Pulmonary artery endothelial cell (primary cell): ENCODE measurements around the gene RNF223. TPM values are rescaled to one million over a fixed set of nuclear protein-coding genes. Genes with fewer than 3 reads are reported as not detected.

Source experiments
- DNase-seq: peaks from one replicate; pipeline ENCODE4 v3.0.0-alpha.2; 2011; ENCODE audit warnings: low read depth, low spot score
- total RNA-seq: library from RNA; depleted of rRNA; stranded (reverse); fragments of >200 nt; gene quantifications from 2 replicates; pipeline ENCODE4 v1.2.3, GENCODE V29; 2014

The RNF223 gene
- total RNA-seq, result not detected in 2 replicates

DNA sequence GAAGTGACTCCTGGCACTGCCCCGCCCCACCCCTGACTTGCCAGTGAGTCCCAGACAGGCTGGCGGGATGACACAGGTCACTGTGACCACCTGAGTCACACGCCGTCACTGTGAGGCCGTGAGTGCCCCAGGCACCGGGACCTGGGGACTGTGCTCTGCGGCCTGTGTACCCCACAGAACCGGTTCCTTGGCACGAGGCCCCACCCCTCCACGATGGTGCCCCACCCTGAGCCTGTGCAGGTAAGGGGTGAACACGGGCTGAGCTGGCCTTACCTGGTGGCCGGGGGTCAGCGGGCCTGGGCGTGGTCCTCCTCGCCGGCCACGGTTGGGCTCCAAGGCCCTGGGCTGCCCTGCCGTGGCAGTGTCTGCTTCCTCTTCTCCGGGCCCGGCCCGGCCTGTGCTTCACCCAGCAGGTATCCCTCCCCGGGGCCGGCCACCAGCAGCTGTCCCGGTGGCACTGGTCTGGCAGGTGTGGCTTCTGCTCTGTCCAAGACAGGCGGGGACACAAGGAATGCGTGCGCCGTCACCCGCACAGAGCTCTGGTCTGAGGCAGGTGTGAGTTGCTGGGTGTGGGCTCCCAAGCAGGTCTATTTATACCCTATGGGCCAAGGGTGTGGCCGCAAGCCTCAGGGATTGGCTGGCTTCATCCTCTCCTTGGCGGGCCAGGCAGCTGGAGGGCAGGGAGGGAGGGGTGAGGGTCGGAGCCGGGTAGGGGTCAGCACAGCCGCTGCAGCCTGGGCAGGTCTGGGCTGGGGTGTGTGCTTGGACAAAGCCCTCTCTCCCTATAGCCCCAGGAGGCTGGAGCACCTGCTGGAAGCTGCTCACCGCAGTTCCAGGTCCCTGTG is at the start of gene RNF223:
Gene RNF223, minus strand, starts transcription at position 564 of the 845 bp plus-strand sequence. CDS start 1,740 bp downstream, outside the sequence.
- DNase-seq, result no peak

DNA sequence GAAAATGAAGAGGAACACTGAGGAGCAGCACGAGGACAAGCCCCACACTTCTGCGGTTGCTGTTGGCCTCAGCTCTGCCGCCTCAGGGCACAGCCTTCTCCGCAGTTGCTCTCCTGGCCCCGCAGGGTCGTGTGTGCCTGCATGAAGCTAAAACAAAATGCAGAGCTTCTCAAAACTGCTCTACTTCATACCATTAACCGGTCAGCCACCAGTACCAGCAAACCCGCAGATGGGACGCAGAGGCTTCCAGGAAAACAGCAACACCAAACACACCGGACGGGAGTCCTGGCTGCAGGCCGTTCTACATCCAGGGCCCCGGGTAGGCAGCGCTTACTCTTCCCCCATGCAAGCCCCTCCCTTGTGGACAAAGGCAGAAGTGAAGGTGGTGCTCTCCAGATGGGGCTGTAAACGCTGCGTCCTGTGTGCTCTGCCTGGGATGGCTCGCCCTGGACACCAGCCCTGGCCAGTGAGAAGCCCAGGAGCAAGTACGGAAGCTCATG is 48.9 kb upstream of the RNF223 start:
- no peak for DNase-seq

GRCh38 chr1:1122078-1122811 is 48.1 kb upstream of the RNF223 start:
- peak; percentile 22 for DNase-seq

- no peak for DNase-seq
Observed at GRCh38 chr1:1121611-1122077, 47.5 kb upstream of the RNF223 start.

GRCh38 chr1:1120866-1121591 is 46.9 kb upstream of the RNF223 start:
- no peak for DNase-seq

GRCh38 chr1:1120096-1120495 is 46.0 kb upstream of the RNF223 start:
- DNase-seq, result no peak

- DNase-seq, result no peak
Observed at GRCh38 chr1:1119272-1119890, 45.3 kb upstream of the RNF223 start.

DNA sequence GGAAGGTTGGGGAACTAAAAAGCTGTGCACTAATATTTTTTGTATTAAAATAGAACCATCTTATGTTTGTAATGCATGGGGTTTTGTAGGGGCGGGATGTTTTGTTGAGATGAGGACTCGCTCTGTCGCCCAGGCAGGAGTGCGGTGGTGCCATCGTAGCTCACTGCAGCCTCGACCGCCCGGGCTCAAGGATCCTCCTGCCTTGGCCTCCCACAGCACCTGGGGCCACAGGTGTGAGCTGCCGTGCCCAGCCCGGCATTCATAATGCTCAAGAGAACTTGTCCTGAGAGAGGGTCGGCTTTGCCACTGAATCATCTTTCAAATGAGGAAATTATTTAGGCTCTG is 44.7 kb upstream of the RNF223 start:
- DNase-seq, result no peak

DNA sequence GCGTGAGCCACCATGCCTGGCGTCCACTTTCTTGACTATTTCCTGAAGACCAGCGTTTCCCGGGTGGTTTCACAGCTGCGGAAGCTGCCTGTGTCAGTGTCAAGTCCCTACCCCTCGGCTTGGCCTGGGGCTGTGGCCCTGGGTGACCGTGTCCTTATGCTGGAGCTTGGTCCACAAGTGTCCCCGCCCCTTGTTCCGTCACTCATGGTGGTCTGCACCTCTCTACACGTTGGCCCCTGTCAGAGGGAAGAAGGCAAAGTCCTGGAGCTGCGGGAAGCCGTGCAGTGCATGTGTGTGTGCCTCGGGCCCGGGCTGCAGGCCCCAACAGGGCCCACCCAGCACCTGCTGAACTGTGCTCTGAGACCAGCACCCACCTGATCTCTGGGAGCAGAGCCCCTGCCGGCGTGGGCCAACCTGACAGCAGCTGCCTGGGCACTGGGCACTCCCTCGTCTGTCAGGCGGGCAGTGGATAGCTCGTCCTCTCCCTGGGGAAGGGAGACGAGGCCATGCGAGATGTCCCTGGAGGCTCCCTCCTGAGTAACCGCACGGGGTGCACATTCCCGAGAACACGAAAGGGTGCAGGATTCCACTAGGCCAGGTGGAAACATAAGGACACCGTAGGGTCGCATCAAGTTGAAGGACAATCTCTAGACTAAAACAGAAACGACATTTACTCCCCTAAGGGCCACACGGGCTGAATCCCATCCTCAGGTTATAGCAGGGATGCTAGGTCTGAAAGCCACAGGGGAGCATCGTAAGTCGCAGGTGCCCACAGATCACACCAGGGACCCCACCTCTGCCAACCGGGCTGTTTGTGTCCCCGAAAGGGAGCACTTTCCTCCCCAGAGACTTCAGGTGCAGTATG is 44.1 kb upstream of the RNF223 start:
- no peak for DNase-seq

GRCh38 chr1:1117469-1117831 is 43.3 kb upstream of the RNF223 start:
- DNase-seq, result no peak

DNA sequence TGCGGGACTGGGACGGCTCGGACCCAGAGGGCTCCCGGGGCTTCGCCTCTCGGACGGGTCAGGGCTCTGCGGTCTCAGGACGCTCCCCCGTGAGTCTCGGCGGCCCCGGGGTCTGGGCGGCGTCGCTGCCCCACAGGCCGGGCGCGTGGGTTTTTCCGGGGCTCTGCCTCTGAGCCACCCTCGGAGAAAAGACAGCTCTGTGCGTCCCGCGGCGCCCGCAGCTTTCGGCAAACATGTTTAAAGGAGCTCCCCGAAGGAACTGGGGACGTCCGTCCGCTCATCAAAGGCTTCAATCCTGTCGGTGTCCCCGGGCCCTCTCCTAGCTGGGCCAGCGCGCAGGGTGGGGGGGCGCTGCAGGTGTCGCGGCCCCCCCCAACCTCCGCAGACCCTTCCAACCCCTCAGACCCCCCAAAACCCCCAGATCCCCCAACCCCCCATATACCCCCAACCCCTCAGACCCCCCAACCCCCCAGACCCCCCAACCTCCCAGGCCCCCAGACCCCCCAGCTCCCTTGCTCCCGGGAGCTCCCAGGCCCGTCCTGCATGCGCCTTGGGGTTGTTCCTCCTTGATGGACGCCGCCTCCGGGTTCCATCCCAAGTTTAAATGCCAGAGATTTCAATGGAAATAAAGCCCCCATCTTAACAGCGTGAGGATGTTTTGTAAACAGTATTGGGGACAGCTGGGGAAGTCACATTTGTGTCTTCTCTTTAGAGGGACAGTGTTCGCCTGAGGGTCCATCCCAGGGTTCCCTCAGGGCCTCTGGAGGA is 42.8 kb upstream of the RNF223 start:
- DNase-seq, result no peak

DNA sequence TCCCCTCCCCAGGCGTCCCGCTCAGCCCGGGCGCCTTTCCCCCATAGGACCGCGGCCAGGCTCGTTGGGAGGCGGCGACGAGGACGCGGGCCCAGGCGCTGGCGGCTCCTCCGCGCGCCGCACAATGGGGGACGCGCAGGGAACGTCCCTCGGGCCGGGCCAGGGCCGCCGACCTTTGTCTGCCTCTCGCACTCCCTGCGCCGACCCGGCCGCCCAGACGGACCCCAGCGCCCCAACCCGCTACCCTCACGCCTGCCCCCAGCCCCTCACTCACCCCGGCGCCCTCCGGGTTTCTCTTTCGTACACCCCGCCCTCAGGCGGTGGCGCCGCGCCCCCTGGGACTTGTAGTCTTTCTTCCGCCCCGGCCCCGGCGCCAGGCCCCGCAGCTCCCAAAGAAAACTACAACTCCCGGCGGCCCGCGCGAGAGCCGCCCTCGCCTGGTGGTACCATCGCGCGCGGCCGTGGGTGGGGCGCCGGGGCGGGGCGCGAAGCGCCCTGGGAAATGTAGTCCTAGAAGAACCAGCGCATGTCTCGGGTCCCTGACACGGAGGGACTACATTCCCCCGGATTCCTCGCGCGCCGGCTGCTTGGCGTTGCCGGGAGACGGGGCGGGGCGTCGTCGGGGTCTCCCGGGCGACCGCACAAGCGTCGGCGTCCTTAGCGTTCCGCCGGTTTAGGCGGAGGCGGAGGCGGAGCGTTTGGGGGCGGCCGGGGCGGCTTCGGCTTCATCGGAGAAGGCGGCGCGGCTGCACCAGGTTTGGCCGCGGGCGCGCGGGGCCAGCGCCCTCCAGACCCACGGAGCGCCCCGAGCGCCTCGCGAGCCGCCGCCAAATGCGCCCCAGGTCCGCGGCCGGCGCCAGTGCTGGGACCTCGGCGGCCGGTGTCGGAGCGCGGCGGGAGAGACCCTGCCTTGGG is 41.9 kb upstream of the RNF223 start, which contains the start of gene C1orf159:
Gene C1orf159, minus strand, starts transcription at position 304 of the 915 bp plus-strand sequence. CDS start 24,546 bp downstream, outside the sequence.
- DNase-seq, result peak; percentile 88

DNA sequence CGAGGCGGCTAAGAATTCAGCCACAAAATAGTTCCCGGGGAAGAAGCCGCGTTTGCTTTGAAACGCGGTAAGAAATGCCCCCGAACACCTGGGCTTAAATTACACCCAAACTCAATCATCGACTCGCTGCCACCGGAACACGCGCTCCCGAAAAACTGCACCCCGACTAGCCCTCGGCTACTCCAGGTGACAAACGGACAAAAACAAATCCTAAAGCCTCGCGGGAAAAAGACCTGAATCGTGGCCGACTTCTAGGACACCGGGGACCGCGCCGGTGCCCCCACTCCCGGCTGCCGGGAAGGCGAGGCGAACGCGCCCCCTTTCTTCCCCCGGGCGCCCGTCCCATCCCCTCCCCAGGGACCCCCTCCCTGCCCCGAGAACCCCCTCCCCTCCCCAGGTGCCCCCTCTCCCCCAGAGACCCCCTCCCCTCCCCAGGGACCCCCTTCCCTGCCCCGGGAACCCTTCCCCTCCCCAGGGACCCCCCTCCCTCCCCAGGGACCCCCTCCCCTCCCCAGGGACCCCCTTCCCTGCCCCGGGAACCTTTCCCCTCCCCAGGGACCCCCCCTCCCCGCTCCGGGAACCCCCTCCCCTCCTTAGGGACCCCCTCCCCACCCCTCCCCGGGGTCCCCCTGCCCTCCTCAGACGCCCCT is 41.2 kb upstream of the RNF223 start:
- DNase-seq, result no peak

- no peak for DNase-seq
Observed at GRCh38 chr1:1114431-1114830, 40.3 kb upstream of the RNF223 start.

GRCh38 chr1:1112237-1112985 is 38.3 kb upstream of the RNF223 start:
- no peak for DNase-seq

DNA sequence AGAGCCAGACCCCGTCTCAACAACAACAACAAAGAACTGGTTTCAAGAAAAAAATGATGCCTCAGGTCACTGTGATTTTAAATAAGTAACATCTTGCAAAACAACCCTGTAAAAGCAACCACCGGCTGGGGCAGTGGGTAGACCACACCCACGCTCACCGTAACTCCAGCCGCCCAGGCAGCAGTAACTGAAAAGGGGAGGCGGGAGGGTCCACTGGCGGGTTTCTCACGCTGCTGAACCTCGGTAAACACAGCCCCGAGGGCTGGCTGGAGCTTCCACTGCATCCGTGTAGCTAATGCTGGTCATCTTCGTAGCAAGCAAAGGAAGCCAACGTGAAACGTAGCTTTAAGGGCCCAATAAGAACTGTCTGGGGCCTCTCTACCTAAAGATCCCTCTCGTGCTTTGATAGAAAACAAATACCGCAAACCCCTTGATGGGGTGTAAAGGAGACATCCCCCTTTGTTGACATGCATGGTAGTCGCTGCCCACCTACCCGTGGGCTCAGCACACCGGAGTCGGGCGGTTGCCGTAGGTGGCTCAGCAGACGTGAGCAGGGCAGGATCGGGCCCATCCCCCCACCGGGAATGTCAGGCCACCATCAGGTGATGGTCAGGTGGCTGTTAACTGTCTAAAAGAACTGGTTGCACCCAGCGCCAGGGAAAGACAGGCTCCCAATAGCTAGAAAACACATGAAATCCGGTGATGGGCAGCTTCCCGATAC is 37.6 kb upstream of the RNF223 start:
- no peak for DNase-seq
